HG02759 (cell line): ENCODE data around the gene ATP11C.
"Not testable (repeated sequence)": the region's sequence is repeated elsewhere in the genome, so short reads cannot be mapped to it uniquely, and the experiment has no call there.

Experiments
- ATAC-seq: cut with Tn5 transposase; IDR thresholded peaks from one replicate; pipeline ENCODE4 v1.9.1; 2021; ENCODE audit warnings: mild to moderate bottlenecking, moderate library complexity; ENCODE audit not compliant: unreplicated experiment

Gene ATP11C

GRCh38 chrX:139924696-139925095, 8.2 kb downstream of the ATP11C start:
- ATAC-seq: no peak

- ATAC-seq: no peak
Observed at GRCh38 chrX:139924069-139924695, 8.7 kb downstream of the ATP11C start.

GRCh38 chrX:139921142-139921541, 11.7 kb downstream of the ATP11C start:
- ATAC-seq: not testable (repeated sequence)

- ATAC-seq: no peak
Observed at GRCh38 chrX:139920316-139920715, 12.5 kb downstream of the ATP11C start.

- ATAC-seq: no peak
Observed at GRCh38 chrX:139914421-139914820, 18.4 kb downstream of the ATP11C start.

GRCh38 chrX:139909712-139910111, 23.1 kb downstream of the ATP11C start:
- peak; percentile 63 for ATAC-seq

GRCh38 chrX:139907078-139907477, 25.8 kb downstream of the ATP11C start:
- ATAC-seq: no peak

- ATAC-seq: no peak
Observed at GRCh38 chrX:139905743-139906142, 27.1 kb downstream of the ATP11C start.

- ATAC-seq: no peak
Observed at GRCh38 chrX:139905051-139905450, 27.8 kb downstream of the ATP11C start.

- no peak for ATAC-seq
Observed at GRCh38 chrX:139903210-139903609, 29.6 kb downstream of the ATP11C start.

GRCh38 chrX:139902559-139902958, 30.3 kb downstream of the ATP11C start:
- no peak for ATAC-seq

GRCh38 chrX:139898334-139898733, 34.5 kb downstream of the ATP11C start:
- no peak for ATAC-seq

GRCh38 chrX:139892512-139892911, 40.3 kb downstream of the ATP11C start:
- ATAC-seq: peak; percentile 90

- ATAC-seq: no peak
Observed at GRCh38 chrX:139890991-139891700, 41.7 kb downstream of the ATP11C start.

GRCh38 chrX:139889760-139890159, 43.1 kb downstream of the ATP11C start:
- ATAC-seq: no peak

GRCh38 chrX:139883984-139884383, 48.9 kb downstream of the ATP11C start:
- ATAC-seq: no peak

- no peak for ATAC-seq
Observed at GRCh38 chrX:139882299-139882698, 50.6 kb downstream of the ATP11C start.

GRCh38 chrX:139881572-139881971, 51.3 kb downstream of the ATP11C start:
- no peak for ATAC-seq

GRCh38 chrX:139881130-139881529, 51.7 kb downstream of the ATP11C start:
- ATAC-seq: no peak

GRCh38 chrX:139877710-139878414, 55.0 kb downstream of the ATP11C start:
- no peak for ATAC-seq

- no peak for ATAC-seq
Observed at GRCh38 chrX:139875841-139876240, 57.0 kb downstream of the ATP11C start.

- ATAC-seq: no peak
Observed at GRCh38 chrX:139869796-139870195, 63.1 kb downstream of the ATP11C start.
